GM10847 (cell line): ENCODE results near the gene UTF1.

ENCODE experiments used
- POLR2A ChIP-seq: IDR thresholded peaks from 2 replicates; pipeline ENCODE4 v1.6.1; 2011; ENCODE audit not compliant: insufficient read length; ENCODE audit errors: extremely low read depth

UTF1 gene

GRCh38 chr10:133269367-133269766 lies 39.4 kb downstream of the UTF1 start:
- no peak for TF ChIP-seq POLR2A

GRCh38 chr10:133270204-133270603 lies 40.2 kb downstream of the UTF1 start:
- no peak for TF ChIP-seq POLR2A

- no peak for TF ChIP-seq POLR2A
Measured at GRCh38 chr10:133270773-133271297, 40.8 kb downstream of the UTF1 start.

- no peak for TF ChIP-seq POLR2A
Measured at GRCh38 chr10:133271521-133272300, 41.7 kb downstream of the UTF1 start.

GRCh38 chr10:133272301-133272963 lies 42.4 kb downstream of the UTF1 start:
- TF ChIP-seq POLR2A = no peak

- no peak for TF ChIP-seq POLR2A
Measured at GRCh38 chr10:133272964-133273420, 43.0 kb downstream of the UTF1 start.

GRCh38 chr10:133273534-133274143 lies 43.6 kb downstream of the UTF1 start:
- no peak for TF ChIP-seq POLR2A

GRCh38 chr10:133274751-133275683 lies 45.0 kb downstream of the UTF1 start:
- TF ChIP-seq POLR2A = peak; percentile 31

GRCh38 chr10:133275684-133276092 lies 45.7 kb downstream of the UTF1 start:
- peak; percentile 5 for TF ChIP-seq POLR2A

- no peak for TF ChIP-seq POLR2A
Measured at GRCh38 chr10:133276100-133276434, 46.0 kb downstream of the UTF1 start.

- TF ChIP-seq POLR2A = peak; percentile 89
Measured at GRCh38 chr10:133276435-133277201, 46.6 kb downstream of the UTF1 start, which contains the start of gene ADAM8. Gene ADAM8 (minus strand): TSS chr10:133276868. CDS start chr10:133276817, 51 bp downstream.

GRCh38 chr10:133277277-133277992 lies 47.4 kb downstream of the UTF1 start:
- TF ChIP-seq POLR2A = no peak

- TF ChIP-seq POLR2A = no peak
Measured at GRCh38 chr10:133277993-133278576, 48.1 kb downstream of the UTF1 start.
